ENCODE results near the gene RPAIN. TPM values are rescaled to one million over a fixed set of nuclear protein-coding genes. Genes with fewer than 3 reads are reported as not detected.
A peak's percentile ranks its signal among the peaks of the same experiment; 100 is the strongest.
"Not testable (repeated sequence)": the region's sequence is repeated elsewhere in the genome, so short reads cannot be mapped to it uniquely, and the experiment has no call there.

RPAIN gene
- total RNA-seq, 1 donor from 2014 or later: 54.5 TPM

DNA sequence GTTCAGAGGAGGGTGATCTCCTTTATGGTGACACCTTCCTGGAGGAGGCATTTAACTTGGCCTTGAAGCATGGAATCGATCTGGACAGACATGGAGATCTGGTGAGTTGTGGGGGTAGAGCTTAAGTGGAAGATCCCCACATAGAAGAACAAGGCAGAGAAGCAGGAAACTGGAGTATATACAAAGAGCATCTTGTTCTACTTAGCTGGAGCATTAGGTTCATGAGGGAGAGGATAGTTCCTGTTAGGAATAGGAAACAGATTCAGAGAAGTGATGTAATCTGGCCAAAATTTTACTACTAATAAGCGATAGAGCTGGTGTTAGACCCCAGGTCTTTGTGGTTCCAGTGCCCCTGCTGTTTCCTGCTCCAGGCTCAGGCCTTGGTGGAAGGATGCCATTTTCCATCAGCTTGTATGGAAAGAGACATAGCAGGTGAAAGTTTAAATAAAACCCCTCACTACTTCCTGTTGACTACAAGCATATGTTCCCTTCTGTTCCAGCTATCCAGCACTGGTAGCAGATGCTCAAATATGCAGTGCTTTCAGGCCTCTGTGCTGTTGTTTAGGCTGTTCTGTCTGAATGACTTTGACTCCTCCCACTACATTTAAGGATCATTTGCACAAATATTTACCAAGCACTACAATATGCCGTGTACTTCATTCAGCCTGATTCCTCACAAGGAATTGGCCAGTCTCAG is 9.4 kb downstream of the RPAIN start:
- no peak for DNase-seq (ENCODE audit: extremely low read depth, low read depth, low spot score)

DNA sequence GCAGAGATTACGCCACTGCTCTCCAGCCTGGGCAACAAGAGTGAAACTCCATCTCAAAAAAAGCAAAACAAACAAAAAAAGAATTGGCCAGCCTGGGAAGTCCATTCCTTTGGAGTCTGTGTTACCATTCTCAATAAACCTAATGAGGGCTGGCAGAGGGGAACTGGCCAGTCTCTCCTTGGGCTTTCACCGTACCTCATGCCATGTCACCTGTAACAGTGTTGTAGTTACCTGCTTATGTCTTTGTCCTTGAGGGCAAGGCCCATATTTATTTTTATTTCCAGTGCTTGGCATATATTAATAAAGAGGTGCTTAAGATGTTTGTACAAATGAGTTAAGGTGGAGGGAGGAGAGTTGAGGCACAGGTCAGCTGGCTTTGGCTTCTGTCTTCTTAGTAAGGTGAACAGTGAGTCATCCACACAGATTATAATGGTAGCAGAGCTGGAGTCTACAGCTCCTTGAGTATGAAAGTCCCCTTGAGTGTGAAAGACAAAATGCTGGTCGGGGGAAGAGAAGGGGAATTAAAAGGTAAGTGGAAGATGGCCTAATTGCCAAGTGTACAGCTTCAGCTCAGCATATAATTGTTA is 10.5 kb downstream of the RPAIN start:
- DNase-seq (ENCODE audit: extremely low read depth, low read depth, low spot score): no peak

DNA sequence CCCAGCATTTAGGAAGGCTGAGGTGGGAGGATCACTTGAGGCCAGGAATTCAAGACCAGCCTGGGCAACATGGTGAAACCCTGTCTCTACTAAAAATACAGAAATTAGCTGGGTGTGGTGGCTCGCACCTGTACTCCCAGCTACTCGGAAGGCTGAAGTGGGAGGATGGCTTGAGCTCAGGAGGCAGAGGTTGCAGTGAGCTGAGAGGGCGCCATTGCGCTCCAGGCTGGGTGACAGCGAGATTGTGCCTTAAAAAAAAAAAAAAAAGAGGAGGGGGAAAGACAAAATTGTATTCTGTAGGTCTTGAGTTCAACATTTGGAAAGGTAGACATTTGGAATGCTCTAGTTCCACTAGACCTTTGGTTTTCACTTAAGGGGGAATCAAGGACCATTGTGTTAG is 11.3 kb downstream of the RPAIN start:
- DNase-seq (ENCODE audit: extremely low read depth, low read depth, low spot score): not testable (repeated sequence)

DNA sequence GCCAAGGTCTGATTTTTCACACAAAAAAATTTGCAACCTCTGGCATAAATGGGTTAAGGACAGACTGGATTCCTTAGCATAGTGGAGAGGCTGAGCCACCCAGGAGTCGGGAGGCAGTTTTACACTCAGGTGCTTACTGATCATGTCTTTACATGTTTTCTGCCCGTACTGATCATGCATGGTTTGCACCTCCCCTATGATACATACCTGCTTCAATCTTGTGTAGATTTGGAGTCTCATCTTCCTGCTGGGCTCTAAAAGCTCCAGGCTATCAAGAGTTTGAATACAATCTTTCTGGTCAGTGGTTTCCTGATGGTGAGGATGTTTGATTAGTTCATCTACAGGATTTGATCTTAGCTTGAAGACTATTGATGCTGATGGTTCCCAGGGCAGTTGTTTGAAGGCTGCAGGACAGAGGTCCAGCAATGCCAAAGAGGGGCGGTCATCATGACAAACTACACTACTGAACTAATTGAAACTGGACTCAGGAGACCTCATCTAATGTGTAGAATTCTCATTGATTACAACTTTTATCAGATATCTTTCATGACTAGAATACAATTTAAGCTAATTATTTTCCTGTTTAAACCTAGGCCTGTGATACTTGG is 12.1 kb downstream of the RPAIN start:
- no peak for DNase-seq (ENCODE audit: extremely low read depth, low read depth, low spot score)

DNA sequence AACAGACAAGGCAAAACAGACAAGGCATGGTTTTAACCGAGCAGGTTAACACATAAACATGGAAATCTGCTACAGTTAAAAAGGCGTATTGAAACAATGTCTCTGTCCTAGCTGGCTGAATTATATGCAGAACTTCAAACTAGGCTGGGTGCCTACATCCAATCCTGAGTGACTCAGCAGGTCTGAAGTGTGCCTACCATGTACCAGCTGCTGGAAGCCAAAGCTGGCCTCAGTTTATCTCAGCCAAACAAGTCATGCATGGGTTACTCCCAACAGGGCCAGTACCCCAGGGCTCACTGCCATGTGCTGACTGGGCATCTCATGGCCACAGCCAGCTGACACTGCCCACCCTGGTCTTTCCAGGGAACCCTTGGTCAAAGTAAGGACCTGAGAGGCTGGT is 15.0 kb downstream of the RPAIN start:
- no peak for DNase-seq (ENCODE audit: extremely low read depth, low read depth, low spot score)

DNA sequence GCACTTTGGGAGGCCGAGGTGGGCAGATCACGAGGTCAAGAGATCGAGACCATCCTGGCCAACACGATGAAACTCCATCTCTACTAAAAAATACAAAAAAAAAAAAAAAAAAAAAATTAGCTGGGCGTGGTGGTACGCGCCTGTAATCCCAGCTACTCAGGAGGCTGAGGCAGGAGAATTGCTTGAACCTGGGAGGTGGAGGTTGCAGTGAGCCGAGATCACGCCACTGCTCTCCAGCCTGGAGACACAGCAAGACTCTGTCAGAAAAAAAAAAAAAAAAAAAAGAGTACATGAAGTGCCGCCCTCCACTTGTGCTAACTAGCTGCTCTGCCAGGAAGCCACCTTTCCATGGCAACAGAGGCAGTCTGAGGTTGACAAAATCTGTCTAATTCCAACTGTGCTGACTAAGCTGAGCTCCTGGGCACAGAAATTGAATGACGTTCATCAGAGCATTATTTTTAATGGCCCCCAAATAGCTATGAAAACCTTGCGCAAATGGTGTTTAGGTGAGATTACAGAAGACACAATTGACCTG is 15.9 kb downstream of the RPAIN start:
- not testable (repeated sequence) for DNase-seq (ENCODE audit: extremely low read depth, low read depth, low spot score)

DNA sequence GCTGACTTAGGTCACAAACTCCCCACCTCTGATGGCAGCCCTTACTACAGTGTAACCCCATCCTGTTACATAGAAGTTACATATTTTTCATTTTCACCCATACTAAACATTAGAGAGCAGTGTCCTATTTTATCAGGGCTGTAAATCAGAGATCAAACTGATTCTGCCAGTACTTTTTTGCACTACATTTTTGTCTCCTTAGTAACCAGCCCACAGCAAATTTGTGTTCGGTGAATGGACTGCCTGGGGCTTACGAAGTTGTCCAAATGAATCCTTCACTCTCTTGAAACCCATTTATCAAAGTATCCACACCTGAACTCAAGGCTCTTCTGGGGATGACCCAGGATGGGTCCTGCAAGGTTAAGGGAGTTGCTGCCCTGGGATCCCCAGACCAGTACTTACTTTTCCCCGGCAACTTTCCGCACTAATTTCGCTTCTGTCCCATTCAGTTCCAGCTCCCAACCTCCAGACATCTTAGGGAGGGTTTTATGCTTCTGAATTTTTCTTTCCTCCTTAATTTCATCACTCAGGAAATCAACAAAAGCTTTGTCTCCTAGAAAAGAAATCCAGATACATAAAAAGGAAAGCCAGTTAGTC is 17.8 kb downstream of the RPAIN start:
- DNase-seq (ENCODE audit: extremely low read depth, low read depth, low spot score): no peak

DNA sequence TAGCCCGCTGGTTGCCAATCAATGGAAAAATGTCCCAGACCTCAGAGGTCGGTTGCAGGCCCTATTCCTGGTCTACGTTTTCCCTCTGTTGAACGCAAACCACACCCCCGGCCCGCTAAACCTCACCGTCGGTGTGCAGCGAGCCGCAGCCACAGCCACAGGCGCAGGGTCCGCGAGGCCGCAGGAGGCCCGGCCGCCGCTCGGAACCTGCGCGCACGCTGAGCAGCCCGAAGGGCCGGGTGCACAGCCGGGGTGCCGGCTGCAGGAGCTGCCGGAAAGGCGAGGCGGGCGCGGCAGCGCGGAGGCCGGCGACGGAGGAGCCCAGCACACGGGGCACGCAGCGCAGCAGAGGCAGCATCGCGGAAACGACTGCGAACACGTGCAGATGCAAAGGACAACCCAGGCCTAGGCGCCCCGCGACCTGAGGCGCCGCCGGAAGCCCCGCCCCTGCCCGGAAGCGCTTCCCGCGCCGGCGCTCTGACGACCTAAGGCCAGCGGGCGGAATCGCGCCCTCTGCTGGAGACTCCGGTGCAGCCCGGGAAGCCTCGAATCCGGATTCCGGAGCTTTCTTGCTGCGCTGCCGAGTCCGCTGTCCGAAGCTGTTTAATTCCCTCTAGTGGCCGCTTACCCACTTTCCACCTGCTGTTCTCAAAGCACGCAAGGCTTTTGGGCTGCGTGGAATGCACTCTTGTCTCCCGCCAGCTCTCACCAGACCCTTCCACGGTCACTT is 18.9 kb downstream of the RPAIN start, which contains the start of gene C1QBP:
Gene C1QBP, minus strand, starts transcription at position 440 of the 730 bp plus-strand sequence. Its CDS starts 82 bp downstream, at position 358.
- peak; percentile 76 for DNase-seq (ENCODE audit: extremely low read depth, low read depth, low spot score)

DNA sequence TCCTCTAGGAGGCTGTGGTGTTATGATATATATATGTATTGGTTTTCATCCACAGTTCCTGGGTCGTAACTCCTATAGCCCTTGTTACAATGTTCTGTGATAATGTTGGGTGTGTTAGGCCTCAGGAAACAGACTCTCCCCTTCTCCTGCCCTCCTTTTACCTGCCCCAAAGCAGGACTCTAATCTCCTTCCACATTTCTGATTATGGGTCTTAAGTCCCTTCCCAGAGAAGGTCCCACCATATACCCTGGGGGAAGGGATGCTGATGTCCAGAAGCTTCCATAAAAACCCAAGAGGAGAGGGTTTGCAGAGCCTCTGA is 19.4 kb downstream of the RPAIN start:
- DNase-seq (ENCODE audit: extremely low read depth, low read depth, low spot score): no peak

DNA sequence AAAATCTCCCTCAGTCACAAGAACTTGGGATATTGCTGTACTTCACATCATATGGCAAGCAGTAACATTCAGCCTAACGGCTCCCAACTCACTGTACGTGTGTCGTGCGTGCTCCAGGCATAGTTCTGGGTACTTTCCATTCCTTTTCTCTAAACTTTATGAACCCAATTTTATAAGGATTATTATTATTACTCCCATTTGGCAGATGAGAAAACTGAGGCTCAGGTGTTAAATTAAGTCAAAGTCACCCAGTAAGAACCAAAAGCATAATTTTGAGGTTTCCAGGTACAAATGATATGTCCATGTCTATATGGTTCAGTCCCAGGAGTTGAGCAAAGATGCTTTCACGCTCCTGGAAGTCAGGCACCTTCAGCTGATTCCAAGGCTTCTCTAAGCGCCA is 23.7 kb downstream of the RPAIN start:
- no peak for DNase-seq (ENCODE audit: extremely low read depth, low read depth, low spot score)

DNA sequence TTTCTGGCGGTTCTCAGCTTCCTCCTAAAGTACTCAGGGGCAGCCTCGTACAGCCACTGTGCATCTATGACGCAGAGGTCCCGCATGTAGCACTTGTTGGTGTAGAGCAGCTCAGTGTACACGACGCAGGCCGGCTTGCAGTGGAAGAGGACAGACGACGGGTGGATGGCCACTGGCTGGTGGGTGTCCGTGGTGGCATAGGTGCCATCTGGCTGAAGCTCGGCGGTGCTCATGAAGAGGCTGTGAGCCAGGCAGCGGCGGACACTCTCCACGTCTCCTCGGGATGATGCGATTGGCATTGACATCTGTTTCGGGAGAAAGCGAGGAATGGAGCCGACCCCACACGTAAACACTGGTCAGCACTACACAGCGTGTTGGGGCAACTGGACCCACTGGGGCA is 24.2 kb downstream of the RPAIN start:
- DNase-seq (ENCODE audit: extremely low read depth, low read depth, low spot score): no peak

DNA sequence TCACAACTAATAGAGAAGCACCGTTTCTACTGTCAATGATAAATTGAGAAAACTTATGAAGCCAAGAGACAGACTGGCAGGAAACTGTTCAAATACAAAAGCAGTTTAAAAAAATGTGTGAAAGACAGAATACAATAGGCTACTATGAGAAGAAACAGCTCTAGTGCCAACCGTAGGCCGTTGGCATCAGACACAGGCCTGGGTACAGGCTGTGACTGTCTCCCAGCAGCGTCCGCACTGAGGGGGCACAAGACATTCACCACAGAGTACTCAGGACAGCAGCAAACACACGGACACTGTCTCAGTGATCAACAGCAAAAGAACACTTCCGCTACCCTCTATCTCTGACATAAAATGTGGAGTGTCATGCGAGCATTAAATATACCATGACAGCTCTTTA is 26.8 kb downstream of the RPAIN start:
- DNase-seq (ENCODE audit: extremely low read depth, low read depth, low spot score): no peak

DNA sequence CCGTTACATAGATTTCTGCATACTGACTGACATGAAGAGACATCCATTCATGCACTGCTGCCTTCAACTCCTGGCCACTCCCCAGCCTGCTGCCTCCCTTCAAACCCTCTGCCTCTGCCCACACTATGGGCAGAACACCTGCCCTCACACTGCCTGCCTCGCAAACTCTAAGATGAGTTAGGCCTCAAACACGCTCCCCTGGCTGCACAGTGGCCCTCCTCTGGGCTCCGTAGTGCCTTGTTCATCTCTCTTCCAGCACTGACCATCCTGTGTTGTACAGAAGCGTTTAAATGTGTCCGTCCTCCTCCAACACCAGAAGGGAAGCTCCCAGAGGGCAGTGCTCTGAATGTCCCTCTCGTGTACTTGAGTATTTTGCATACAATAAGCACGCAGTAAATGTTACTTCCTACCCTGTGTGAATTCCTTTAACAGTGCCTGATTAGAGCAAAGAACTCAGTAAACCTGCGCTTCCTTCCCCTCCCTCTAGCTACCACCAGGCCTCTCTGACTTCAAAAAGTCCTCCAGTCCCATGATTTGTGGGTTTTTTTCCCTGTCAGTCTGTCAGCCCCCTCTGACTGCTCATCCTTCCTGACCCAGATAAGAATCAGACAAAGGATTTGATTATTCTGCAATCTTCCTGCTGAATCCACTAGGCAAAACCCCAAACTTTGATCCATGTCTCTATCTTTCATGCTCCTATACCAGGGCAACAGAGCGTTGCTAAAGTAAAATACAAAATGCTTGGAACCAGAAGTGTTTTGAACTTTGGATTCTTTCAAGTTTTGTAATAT is 44.9 kb downstream of the RPAIN start:
- DNase-seq (ENCODE audit: extremely low read depth, low read depth, low spot score): no peak

DNA sequence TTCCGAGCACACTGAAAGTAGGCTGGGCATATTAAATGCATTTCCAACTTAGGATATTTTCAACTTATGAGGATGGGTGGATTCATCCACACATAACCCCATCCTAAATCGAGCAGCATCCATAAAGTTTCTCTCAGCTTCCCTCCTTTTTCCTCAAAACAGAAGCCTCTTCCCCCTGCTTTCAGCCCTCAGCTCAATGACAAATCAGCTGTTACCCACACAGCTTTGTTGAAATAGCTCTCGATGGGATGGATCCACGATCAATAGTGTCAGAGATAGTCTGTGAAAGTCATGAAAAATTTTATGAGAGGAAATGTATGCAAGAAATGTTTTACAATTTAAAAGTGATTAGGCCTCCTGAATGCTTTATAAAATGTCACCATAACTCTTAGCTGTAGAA is 46.3 kb downstream of the RPAIN start:
- no peak for DNase-seq (ENCODE audit: extremely low read depth, low read depth, low spot score)

DNA sequence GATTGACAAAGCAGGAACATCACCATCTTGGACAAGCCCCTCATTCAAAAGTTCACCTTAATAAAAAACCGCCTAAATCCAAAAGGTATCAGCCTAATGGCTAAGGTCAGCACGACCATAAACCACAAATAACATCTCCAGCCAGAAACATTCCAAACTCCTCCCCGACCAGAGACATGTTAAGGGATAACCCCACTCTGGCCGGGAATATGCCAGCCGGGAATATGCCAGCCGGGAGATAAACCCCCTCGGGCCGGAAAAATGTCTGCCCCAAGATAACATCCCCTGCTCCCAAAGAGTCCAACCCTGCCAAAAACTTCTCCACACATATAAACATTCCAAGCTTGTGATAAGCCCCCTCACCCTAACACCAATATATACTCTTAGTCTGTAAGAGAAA is 47.4 kb downstream of the RPAIN start:
- DNase-seq (ENCODE audit: extremely low read depth, low read depth, low spot score): no peak

DNA sequence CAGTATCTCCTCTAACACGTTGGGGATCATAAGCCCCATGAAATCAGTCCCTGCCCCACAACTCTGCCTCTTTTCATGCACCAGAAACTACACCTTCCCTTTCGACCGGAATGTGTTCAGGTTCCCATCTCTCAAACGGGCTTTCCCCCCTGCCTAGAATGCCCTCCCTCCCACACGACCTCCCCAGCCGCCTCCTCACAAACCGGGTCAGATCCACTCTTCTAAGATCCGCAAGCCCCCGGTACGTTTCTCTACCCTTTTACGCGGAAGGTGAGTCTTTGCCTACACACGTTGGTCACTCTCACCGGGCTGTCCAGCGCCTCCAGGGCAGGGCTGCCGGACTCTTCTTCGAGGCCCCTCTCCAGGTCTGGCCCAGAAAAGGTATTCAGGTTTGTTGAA is 48.1 kb downstream of the RPAIN start:
- DNase-seq (ENCODE audit: extremely low read depth, low read depth, low spot score): no peak

DNA sequence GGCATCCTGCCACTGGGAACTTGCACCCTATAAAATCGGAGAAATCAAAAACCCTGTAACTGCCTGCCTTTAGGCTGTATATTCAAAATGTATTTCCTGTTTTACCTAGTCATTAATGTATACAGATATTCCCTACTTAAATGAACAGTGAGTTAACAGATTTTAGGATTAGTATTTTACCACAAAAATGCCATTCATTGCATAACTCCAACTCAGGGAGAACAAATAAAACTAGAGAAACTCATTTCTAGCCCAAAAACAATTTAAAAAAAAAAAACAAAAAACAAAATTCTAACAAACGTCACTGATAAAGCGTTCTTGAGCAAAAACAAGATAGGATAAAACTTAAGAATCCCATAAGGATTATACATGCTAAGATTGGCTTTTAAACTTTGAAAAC is 52.5 kb downstream of the RPAIN start:
- no peak for DNase-seq (ENCODE audit: extremely low read depth, low read depth, low spot score)

DNA sequence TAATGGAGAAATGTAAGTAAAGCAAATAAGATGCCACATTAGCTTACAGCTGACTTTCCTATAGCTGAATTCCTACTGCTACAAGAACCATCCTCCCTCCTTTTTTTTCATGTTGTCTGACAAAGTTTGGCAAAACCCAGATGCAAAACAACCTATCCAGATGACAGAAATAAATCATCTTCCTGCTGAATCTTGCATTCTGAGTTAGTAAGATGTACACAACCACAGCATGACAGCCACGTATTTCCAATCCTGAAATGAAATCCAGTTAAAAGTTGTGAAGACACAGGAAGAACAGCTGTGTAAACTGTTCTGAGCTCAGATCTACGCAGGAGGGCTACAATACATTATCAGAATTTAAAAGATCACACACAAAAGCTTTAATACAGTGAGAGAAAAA is 53.9 kb downstream of the RPAIN start:
- DNase-seq (ENCODE audit: extremely low read depth, low read depth, low spot score): no peak

DNA sequence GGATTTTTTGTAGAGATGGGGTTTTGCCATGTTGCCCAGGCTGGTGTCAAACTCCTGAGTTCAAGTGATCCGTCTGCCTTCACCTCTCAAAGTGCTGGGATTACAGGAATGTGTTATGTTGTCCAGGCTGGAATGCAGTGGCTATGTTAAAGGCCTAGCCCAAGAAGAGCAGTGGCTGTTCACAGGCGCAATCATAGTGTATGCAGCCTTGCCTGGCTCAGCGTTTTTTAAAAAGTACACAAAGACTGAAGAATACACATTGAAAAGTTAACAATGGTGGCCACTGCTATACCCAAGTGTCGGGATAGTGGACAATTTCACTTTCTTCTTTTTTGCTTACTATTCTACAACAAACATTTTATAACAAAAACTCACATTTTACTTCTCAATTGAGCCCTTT is 59.0 kb downstream of the RPAIN start:
- no peak for DNase-seq (ENCODE audit: extremely low read depth, low read depth, low spot score)

DNA sequence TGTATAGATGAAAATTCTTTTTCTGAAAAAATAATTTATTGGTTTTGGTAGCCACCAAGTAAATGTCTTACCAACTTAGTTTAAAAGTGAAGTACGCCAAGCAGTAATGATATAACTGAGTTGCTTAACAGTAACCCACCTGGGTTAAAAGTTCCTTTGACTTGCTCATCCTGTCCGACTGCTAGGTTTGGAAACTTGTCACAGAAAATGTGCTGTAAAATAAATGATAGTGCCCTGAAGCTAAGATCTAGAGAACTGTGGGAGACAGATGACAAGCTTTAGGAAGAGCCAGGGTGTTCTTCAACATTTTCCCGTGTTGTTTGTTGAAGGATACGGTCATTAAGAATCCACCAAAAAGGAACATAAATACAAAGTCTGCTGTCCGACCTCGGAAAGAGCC is 61.0 kb downstream of the RPAIN start:
- no peak for DNase-seq (ENCODE audit: extremely low read depth, low read depth, low spot score)

Measured in glomerular endothelial cell (primary cell).